Measurements from ENCODE around the gene DDR2. TPM values are rescaled to one million over a fixed set of nuclear protein-coding genes. Genes with fewer than 3 reads are reported as not detected.
A peak's percentile ranks its signal among the peaks of the same experiment; 100 is the strongest.

DDR2 gene
- total and polyA plus RNA-seq, 2 of the 4 experiments (the other 2 are of a cell fraction), result 66.1 to 245 TPM

- Histone ChIP-seq H2BK15ac (ENCODE audit: low read depth, low read length) (peak overlapping the region; percentile 71), H2BK5ac (ENCODE audit: low read depth, low read length, poor library complexity, severe bottlenecking) (peak overlapping the region; percentile 92), H4K5ac (ENCODE audit: low read depth, low read length) (peak overlapping the region; percentile 10; the same call in 1 of the 2 replicates), H3K9me3 (ENCODE audit: control insufficient read depth, insufficient read depth, low read length) (no peaks in the 10 kb centered on the region), H3K27me3 (ENCODE audit: control insufficient read depth, insufficient read depth, low read length) (no peaks in the 10 kb centered on the region), H4K8ac (ENCODE audit: low read depth in 2 of 2, low read length in 2 of 2) (peak overlapping the region; percentile 7 to 59; a peak in 3 of 4 replicates), H4K91ac (ENCODE audit: insufficient read depth, low read depth, low read length) (peak overlapping the region; percentile 57), H3K4me2 (ENCODE audit: low read depth, low read length) (peak overlapping the region; percentile 80), H2AFZ (replicated peaks; ENCODE audit: low read length, poor library complexity) (no peak overlapping the region), H3K36me3 (ENCODE audit: control insufficient read depth, insufficient read depth, low read length) (peaks cover 6% of the 10 kb centered on the region), H2AK9ac (replicated peaks; ENCODE audit: low read depth, low read length, poor library complexity) (peak overlapping the region; percentile 47), H3K23ac (ENCODE audit: low read depth, low read length) (peak overlapping the region; percentile 3), H3K27ac (ENCODE audit: insufficient read depth, low read length) (peak overlapping the region; percentile 76), H3K9me1 (ENCODE audit: insufficient read depth, low read length) (peaks cover 35% of the 10 kb centered on the region), H3K14ac (replicated peaks; ENCODE audit: low read depth, low read length) (peak overlapping the region; percentile 81), H3K4ac (ENCODE audit: low read depth, low read length) (peak overlapping the region; percentile 91), H3K18ac (ENCODE audit: low read depth, low read length) (peak overlapping the region; percentile 39; the same call in 1 of the 2 replicates), H2AK5ac (ENCODE audit: low read depth, low read length) (peak overlapping the region; percentile 24), H3K4me1 (ENCODE audit: control insufficient read depth, insufficient read depth, low read length) (peaks cover 26% of the 10 kb centered on the region), H2BK120ac (ENCODE audit: low read depth, low read length) (peak overlapping the region; percentile 88), H2BK20ac (ENCODE audit: low read depth, low read length) (peak overlapping the region; percentile 40; the same call in 1 of the 2 replicates), H3K56ac (ENCODE audit: extremely low read depth, insufficient read depth, low read length) (peak overlapping the region; percentile 73), H3K9ac (ENCODE audit: low read depth, low read length) (0 out of 2 replicates have a peak overlapping the region, but pooled peaks have one; percentile 3), H3K4me3 (ENCODE audit: insufficient read depth, low read depth, low read length) (no peak overlapping the region), H3K79me1 (ENCODE audit: low read depth in 1 of 2, low read length in 2 of 2) (peaks cover 44 to 83% of the 10 kb centered on the region in 2 experiments), H4K20me1 (ENCODE audit: insufficient read depth, low read length) (peaks cover 78% of the 10 kb centered on the region)
- no CpG with 5 or more reads among the region's 5 CpGs for WGBS, 2 experiments (ENCODE audit: extremely low coverage in 2 of 2, insufficient read length in 1 of 2)
- CTCF ChIA-PET, result no interaction called here
- in situ Hi-C loops (cut with MboI; ENCODE audit: low sequenced_read_pairs) (no loop called here), intact Hi-C loops (cut with micrococcal nuclease) (loop anchor here (2.0 kb wide), 1 partner anchor 57 kb away; the partner anchor contains the start of gene DDR2), dilution Hi-C loops (cut with HindIII; ENCODE audit: low sequenced_read_pairs, unreplicated experiment) (no loop called here)
- peak; percentile 30 for ATAC-seq (ENCODE audit: low read depth)
- BruUV-seq (replicated peaks), result no TSS peak
- DNase-seq, result peak; percentile 36
- POLR2A ChIA-PET (ENCODE audit: unreplicated experiment), result interaction anchor here (0.6 to 1.0 kb wide), 2 partner anchors 55 to 58 kb away, joined by 3 read pairs; partner anchors contain the start of gene DDR2
- TF ChIP-seq SMC3 (IDR thresholded peaks at IDR 0.05; ENCODE audit: low read depth, low read length), result no peak
- no peak for TF ChIP-seq FOS (IDR thresholded peaks at IDR 0.05; ENCODE audit: low read depth, low read length)
- TF ChIP-seq MAZ (IDR thresholded peaks at IDR 0.05; ENCODE audit: borderline replicate concordance, low read depth, low read length), result no peak
- TF ChIP-seq CEBPB (IDR thresholded peaks at IDR 0.05; ENCODE audit: low read depth, low read length), result no peak
- no peak for TF ChIP-seq CTCF (conservative IDR thresholded peaks at IDR 0.05; ENCODE audit: low read depth, low read length)
- TF ChIP-seq NFE2L2 (IDR thresholded peaks at IDR 0.05; ENCODE audit: low read depth, low read length), result no peak
- no peak for TF ChIP-seq POLR2A (IDR thresholded peaks at IDR 0.05; ENCODE audit: low read depth, low read length)
- TF ChIP-seq MAFK (IDR thresholded peaks at IDR 0.05; ENCODE audit: low read depth, low read length), result no peak
- no peak for TF ChIP-seq BHLHE40 (IDR thresholded peaks at IDR 0.05; ENCODE audit: low read depth, low read length)
- no peak for TF ChIP-seq RAD21 (IDR thresholded peaks at IDR 0.05; ENCODE audit: low read length)
- no peak for TF ChIP-seq USF2 (IDR thresholded peaks at IDR 0.05; ENCODE audit: low read depth, low read length)
- TF ChIP-seq CHD1 (IDR thresholded peaks at IDR 0.05; ENCODE audit: low read depth, low read length), result no peak
- TF ChIP-seq ELK1 (IDR thresholded peaks at IDR 0.05; ENCODE audit: borderline replicate concordance, low read depth, low read length), result no peak
- no peak for TF ChIP-seq RFX5 (IDR thresholded peaks at IDR 0.05; ENCODE audit: low read depth, low read length)
Observed at GRCh38 chr1:162689745-162690671, 57.7 kb downstream of the DDR2 start.

Measured in IMR-90 (cell line).